HG02623 (cell line): Measurements from ENCODE around the gene UNC5B.
"Not testable (repeated sequence)": the region's sequence is repeated elsewhere in the genome, so short reads cannot be mapped to it uniquely, and the experiment has no call there.

ENCODE experiments used
- ATAC-seq: cut with Tn5 transposase; IDR thresholded peaks from one replicate; pipeline ENCODE4 v1.9.1; 2021; ENCODE audit warnings: moderate library complexity; ENCODE audit not compliant: unreplicated experiment

Gene UNC5B

DNA sequence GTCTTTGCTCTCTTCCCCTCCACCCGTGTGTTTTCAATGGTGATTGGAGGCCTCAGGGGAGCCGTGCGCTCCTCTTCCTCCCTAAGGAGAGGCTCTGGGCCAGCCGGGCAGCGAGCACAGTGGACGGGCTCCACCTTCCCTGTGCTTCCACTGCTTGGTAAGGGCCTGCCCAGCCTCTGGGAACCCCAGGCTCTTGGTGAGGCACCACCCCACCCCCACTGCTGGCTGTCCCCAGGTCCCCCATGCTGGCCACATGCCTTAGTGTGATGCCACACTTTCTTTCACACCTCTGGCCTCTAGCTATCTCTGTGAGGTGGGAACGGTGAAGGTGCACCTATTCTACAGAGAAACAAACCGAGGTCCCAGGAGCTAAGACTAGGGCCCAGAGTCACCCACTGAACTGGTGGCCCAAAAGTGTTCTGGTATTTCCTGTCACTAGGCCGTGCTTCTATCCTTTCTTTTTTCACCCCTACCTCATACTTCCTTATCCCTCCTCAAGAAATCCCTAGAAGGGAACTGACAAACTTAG lies 53.3 kb downstream of the UNC5B start:
- ATAC-seq = no peak

DNA sequence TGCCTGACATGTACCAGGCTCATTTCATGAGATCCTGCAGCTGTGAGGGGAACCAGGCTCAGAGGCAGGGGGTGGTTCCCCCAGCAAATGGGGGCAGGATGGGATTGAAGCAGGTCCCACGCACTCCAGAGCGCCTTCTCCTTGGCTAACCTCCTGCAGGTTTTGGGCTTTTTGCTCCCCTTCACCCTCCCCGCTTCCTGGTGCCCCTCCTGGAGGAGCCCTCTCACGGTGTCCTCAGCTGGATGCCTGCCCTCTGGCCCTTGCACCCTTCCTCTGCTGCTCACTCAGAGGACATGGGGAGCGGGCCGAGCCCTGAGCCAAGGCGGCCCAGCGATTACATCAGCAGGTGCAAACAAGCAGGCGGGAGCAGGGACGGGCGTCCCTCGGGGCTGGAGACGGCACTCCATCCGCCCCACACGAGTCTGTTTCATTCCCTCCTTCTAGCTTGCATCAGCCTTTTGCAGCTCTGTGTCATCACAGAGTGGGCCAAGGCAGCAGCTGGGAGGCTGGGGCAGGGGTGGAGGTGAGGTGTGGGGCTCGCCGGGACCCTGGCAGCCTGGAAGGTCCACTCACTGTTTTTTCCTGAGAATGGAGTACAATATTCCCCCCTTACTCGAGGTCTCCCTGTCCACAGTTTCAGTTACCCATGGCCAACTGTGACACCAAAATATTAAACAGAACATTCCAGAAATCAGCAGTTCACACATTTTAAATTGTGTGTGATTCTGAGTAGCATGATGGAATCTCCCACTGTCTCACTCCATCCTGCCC lies 54.0 kb downstream of the UNC5B start:
- ATAC-seq = no peak

DNA sequence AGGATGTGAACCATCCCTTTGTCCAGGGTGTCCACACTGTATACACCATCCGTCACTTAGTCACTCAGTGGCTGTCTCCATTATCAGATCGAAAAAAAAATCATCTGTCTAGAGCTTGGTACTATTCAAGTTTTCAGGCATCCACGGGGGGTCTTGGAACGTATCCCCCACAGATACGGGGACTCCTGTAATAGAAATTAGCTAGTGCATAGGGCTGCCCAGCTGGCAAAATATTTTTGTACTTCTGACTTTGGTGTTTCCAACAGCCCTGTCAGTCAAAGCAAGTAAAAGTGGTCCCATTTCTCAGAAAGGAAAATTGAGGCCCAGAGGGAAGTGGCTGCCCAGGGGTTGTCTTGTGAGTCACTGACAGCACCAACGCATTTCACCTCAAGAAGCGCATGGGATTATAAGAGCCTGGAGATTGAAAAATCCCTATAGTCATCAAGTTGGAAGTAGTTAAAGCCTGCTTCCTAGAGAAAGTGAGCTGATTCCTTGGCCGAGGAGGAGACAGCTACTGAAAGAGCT lies 54.6 kb downstream of the UNC5B start:
- no peak for ATAC-seq

DNA sequence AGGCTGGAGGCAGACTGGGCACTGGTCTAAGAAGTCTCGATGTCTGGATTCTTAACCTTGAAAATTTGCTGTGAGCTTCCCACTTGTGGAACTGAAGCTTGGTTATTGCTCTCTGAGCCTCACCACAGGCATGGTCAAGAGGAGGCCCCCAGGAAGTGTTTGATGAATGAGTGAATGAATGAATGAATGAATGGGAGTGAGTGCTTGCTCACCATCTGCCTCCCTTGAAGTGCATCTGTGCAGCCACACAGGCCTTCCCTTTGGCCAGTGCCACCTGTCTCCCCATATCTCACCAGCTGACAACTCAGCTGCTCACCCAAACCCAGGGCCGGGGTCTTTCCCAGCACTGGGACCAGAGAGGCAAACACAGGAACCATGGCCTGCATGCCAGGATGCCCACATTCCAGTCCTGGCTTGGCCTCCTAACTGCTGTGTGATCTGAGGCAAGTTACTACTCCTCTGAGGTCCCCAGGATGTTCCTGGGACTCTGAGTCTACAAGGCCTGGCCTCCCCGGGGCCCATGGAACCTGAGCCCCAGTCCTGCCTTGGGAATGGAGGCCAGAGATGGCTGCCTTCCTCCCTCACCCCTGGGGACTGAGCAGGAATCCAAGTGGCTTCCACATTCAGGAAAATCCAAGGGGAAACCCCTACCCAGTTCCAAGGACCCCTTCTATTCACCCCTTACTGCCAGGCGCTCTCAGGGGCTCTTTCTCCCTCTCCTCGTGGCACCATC lies 55.3 kb downstream of the UNC5B start:
- ATAC-seq = no peak

DNA sequence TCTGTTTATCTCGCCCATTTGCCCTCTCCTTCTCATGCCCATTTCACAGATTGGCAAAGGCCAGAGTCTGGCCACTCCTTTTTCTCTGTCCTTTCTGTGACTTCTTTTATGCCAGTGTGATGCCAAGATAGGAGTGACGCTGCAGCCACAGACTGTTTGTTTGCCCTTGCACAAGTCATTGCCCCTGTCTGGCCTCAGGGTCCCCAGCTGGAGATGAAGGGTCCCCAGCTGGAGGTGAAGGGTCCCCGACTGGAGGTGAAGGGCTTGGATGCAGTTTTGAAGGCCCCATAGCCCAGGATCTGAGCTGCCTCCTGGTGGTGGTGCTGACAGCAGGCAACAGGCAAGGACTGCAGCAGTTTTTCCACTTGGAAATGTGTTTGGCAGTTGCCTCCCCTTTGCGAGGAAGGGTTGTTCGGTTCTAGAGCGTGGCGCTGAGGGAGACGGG lies 55.9 kb downstream of the UNC5B start:
- no peak for ATAC-seq

DNA sequence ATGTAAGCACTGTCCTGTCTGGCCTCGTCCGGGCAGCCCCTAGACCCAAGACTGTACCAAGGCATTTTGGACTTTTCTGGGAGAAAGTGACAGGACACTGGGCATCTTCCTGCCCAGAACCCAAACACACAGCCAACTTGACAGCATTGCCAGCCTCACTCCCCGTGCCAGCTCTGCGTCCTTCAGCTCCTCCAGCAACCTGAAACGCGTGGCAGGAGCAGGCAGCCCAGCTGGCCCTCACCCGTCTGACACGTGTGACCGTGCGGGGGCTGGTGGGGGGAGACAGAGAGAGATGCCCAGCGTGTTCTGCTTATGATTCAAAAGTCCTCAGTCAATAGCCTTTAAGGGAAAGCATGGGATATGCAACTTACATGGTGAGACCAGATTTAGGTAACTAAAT lies 56.4 kb downstream of the UNC5B start:
- ATAC-seq = no peak

DNA sequence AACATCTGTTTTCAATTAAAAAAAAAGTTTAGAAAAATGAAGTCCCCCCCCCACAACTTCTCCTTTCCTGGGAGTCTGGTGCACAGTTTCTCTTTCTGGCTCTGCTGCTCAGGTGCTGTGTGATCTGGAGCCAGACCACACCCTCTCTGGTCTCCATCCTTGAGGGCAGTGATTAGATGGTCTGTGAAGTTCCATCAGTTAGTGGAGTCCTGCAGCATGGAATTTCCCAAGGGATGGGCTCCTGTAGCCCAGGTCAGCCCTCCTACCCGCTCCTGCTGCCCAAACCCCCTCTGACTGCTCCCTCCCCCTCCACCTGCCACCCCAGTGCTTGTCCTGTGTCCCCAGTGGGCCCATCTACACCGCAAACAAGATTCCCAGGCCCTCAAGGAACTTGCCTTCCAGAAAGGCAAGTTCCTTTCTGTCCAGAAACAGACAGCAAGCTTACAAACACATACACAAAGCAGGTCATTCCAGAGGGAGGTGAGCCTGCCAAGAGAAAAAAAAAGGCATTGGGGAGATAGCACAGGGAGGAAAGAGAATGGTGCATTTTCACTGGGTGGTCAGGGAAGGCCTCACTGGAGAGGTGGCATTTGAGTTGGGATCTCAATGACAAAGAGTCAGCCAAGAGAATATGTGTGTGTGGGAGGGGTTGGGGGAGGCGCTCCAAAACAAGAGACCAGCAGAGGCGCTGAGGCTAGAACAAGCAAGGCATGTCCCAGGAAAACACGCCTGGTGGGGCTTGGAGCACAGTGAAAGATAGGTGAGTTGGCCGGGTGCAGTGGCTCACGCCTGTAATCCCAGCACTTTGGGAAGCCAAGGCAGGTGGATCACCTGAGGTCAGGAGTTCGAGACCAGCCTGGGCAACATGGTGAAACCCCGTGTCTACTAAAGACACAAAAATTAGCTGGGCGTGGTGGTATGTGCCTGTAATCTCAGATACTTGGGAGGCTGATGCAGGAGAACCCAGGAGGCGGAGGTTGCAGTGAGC lies 57.2 kb downstream of the UNC5B start:
- ATAC-seq = no peak

DNA sequence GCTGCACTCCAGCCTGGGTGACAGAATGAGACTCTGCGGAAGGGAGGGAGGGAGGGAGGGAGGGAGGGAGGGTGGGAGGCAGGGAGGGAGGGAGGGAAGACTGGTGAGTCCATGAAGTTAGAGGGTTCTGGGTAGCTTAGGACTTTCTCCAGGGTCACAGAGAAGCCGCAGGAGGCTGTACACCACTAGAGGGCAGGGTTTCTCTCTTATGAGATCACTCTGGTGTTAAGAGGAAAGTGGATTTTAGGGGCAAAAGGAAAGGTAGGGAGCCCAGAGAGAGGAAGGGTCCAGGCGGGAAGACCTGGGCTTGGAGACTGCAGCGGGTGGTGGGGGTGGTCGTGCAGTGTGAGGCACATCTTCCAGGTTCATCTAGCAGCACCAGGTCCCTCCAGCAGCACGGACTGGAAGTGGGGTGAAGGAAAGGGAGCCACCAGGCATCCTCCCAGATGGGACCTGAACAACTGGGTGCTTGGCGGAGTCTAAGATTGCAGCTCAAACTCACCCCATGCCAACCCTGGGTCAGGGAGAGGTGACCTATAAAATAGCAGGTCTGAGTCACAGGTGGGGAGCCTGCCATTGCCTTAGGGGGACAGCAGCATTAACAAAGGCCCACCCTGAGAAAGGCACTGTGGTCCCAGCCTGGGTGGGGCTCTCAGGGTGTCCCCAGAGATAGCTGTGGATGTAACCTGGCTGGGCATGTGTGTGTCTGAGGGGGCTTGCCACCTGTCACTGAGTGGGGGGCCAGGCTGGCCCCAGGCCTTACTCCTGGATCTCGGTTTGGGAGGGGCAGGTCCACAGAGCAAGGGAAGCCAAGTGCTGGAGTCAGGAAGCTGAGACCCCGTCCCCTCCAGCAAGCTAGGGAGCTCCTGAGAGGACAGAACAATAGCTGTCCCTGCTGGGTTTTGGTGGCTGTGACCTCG lies 58.2 kb downstream of the UNC5B start:
- no peak for ATAC-seq

DNA sequence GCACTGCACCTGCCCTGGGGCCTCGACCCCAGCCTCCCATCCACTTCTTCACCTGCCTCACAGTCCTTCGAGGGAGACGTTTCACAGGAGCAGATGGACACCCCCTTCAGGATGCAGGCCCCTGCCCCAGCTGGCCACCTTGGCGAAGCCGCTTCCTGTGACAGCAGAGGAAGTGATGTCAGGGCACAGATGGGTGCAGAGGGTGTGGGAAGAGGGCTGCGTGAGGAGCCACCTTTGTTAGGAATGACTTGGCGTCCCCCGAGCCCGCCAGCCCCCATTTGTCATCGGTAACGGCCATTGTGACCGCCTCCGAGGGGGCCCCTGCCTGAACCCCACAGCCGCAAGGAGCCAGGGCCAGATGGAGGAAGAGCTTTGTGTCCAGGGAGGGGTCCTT lies 59.3 kb downstream of the UNC5B start:
- no peak for ATAC-seq

DNA sequence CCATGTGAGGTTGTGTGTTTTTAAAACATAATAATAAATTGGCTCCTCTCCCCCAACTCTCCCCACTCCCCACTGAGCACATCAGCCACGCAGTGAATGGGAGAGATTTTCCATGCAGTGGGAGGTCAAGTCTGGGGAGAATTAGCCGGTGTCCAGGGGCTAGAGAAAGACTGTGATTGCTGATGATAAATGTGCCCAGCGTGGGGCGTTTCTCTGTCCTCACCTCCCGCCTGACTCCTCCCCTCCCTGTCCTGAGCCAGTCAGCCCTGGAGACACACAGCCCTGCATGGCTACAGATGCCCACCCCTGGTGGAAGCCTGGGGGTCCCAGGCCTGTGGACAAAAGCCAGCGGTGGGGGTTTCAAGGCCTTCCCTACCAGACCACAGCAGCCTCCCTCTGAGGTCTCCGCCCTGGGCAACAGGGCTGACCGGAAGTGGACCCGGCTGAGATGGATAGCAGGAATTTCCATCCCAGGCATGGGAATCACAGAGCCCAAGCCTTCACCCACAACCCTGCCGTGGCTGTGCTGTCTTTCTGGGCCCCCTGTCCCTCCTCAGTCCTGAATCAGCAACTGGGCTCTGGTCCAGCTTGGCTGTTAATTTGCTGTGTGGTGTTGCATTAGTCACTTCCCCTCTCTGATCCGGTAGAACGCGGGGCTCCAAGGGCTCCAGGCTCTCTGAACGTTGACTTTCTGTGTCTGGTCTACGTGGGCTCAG lies 59.8 kb downstream of the UNC5B start:
- no peak for ATAC-seq

DNA sequence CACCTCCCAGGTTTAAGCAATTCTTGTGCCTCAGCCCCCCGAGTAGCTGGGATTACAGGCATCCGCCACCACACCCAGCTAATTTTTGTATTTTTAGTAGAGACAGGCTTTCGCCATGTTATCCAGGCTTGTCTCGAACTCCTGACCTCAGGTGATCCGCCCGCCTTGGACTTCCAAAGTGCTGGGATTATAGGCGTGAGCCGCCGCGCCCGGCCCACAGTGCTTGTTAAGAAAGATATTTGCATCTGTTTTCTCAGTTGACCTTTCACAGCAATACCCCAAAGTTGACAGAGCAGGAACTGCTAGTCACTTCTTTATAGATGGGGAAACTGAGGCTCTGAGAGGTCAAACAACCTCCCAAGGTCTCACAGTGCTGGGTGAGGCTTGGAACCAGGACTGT lies 60.6 kb downstream of the UNC5B start:
- ATAC-seq = not testable (repeated sequence)

DNA sequence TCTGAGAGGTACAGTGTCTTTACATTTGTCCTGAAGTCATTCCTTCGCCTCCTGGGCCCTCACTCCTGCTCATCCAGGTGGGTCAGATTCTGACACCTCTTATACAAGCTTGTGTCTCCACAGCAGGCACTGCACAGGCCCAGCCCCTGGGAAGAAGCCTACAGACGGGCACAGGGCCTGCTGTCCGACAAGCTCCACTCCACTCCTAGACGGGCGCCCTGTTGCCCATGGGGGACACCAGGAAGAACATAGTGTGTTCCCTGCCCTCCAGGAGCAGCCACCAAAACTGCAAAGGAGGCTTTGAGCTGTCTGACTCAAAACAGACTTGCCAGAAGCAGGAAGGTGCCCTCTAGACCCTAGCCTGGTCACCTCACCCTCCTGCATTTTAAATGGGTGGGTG lies 61.1 kb downstream of the UNC5B start:
- ATAC-seq = no peak

DNA sequence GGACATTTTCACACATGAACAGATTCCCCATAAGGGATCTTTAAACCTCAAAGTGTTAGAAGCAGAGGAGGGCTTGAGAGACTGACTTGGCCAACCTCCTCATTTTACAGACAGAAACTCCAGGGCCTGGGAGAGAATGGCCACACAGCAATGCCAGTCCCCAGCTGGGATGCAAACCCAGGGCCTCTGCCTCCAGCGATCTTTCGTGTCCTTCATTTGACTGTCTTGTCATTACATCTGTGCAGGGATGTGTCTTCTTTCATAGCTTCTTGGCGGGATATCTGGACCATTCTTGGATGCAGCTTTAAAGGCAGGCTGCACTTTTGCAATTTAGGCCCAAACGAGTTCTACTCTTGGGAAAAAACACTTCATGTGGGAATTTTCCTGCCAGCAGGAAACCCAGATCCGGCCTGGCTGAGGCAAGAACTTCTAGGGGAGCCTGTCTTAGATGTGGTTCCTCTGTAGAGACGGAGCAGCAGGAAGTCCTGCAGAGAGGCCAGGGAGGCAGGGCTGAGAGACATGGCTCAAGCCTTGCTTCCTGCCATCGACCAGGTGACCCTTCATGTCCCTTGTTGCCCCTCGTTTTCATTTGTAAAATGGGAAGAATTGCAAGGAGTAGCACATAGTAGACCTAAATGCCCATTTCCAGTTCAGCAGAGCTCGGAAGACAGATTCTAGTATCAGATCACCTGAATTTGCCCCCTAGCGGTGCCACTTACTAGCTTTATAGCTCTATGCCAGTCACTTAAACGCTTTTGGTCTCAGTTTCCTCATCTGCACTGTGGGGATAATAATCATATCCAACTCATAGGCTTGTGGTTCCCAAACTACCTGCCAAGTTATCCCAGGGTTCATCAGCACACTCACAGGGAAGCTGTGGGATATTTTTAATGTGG lies 62.8 kb downstream of the UNC5B start:
- ATAC-seq = no peak

DNA sequence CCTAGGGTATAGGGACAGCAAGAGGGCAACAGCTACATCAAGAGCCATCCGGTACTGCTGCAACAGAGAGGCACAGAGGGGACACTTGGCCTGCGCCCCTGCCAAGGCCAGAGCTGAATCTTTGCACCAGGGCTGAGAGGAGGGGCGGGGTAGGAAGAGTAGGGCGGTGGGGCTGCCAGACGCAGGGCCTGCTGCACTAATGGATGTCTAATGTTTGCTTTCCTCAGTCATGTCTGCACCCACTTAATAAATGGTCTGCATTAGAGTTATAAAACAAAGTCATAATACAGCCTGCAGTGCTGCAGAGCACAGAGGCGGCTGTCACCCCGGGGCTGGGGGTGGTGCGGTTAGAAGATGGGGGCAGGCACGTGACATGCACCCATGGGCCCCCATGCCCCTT lies 64.5 kb downstream of the UNC5B start:
- ATAC-seq = no peak

DNA sequence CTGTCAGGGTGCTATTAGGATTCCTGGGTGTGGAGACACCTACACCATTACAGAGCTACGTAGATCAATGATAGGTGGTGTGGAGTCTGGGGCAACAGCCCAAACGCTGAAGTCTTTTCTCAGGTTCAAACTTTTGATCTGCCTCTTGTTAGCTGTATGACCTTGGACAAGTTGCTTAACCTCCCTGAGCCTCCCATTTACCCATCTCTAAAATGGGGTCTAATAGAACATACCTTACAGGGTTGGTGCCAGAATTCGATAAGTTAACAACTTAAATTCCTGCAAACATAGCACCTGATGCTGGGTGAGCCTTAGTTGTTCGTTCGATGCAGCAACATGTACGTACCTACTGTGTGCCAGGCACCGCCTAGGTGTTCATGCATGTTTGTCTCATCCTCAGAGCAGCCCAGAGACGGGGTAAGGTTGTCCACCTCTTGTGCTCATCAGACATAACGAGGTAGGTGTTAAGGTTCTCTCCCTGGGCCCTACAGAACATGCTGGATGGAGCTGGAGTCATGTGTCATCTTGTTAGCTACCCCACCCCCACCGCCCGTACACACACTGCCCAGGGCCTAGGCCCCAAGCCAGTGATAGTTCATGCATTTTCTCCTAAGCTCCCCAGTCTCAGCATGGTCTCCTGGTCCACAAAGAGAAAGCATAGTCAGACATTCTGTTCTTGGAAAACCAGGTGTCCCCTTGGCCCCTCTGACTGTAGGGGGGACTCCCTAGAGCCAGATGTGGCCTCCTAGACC lies 65.7 kb downstream of the UNC5B start:
- no peak for ATAC-seq

DNA sequence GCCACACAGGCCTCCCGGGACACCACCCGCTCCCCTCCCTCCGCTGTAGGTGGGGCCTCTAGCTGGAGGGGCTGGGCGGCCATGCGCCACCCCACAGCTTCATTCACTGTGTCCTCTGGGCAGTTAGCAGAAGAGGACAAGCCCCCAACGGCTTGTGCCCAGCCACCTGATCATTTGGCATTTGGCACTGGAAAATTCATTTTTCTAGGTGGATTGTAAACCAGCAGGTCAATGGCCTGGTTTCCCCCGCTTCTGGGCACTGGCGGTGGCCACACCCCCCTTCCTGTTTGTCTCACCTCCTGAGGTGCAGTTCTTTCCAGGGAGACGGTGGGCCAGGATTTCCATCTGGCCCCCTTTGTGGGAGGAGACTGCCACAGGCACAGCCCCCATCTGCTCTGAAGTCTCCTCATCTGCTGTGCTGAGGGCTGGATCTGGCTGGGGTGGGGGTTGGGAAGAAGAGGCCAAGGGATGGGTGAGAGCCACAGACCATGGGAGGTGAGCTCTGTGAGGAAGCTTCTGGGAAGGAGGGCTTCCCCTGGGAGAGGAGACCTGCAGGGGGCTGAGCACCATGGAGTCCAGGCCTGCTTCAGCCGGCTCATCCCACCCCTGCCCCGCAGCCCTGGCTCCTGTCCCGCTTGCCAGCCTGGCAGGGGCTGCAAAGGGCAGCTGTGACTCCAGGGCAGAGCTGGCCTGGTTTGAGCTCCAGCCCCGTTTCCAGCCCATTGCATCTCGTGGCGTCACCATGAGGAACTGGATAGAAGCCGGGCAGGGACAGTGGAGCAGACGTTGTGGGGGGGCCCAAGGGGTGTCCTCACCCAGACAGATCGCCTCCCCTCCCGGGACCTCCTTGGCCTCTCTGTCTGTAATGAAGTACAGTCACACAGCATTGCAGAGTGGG lies 66.6 kb downstream of the UNC5B start:
- no peak for ATAC-seq
